Natural killer cell (primary cell): Measurements from ENCODE around the gene P3R3URF. TPM values are rescaled to one million over a fixed set of nuclear protein-coding genes. Genes with fewer than 3 reads are reported as not detected.

ENCODE experiments used
- ATAC-seq, 3 donors: fragments of 150-1000 bp in 2 of 3; fragments of 200-7000 bp in 1 of 3; cut with Tn5 transposase; 1 replicate in 1 of 3; 2 replicates in 2 of 3; pipeline ENCODE4 v1.10.0; 2021; ENCODE audit warnings: mild to moderate bottlenecking in 2 of 3, moderate library complexity in 2 of 3
- DNase-seq, 2 donors: peaks; one replicate each; pipeline versions ENCODE4 v3.0.0 to v3.0.0-alpha.2; 2013 to 2021; ENCODE audit warnings: mixed read lengths in 1 of 2
- H3K27ac ChIP-seq: one replicate; pipeline ENCODE4 v1.5.1; 2013; ENCODE audit warnings: mild to moderate bottlenecking, low read length
- H3K27me3 ChIP-seq: one replicate; pipeline ENCODE4 v1.6.1; 2013; ENCODE audit warnings: low read length; ENCODE audit not compliant: control insufficient read depth, insufficient read depth
- H3K36me3 ChIP-seq: one replicate; pipeline ENCODE4 v1.6.1; 2013; ENCODE audit warnings: low read length; ENCODE audit not compliant: control insufficient read depth, insufficient read depth
- H3K4me1 ChIP-seq: one replicate; pipeline ENCODE4 v1.6.1; 2013; ENCODE audit warnings: low read length; ENCODE audit not compliant: control insufficient read depth, insufficient read depth
- H3K4me3 ChIP-seq: one replicate; pipeline ENCODE4 v1.5.1; 2013; ENCODE audit warnings: low read length
- H3K9me3 ChIP-seq: one replicate; pipeline ENCODE4 v1.6.1; 2013; ENCODE audit warnings: low read length; ENCODE audit not compliant: control insufficient read depth, insufficient read depth
- H3K27ac Mint-ChIP-seq, 2 donors: one replicate each; pipeline ENCODE4 v1.8.0; 2022; ENCODE audit warnings: mild to moderate bottlenecking in 2 of 2, mixed read lengths in 2 of 2, moderate library complexity in 1 of 2
- H3K27me3 Mint-ChIP-seq, 2 donors: one replicate each; pipeline ENCODE4 v1.8.0; 2022; ENCODE audit warnings: low read depth in 2 of 2, mixed read lengths in 2 of 2
- H3K36me3 Mint-ChIP-seq: one replicate; pipeline ENCODE4 v1.8.0; 2022; ENCODE audit warnings: mixed read lengths
- H3K4me1 Mint-ChIP-seq, 2 donors: one replicate each; pipeline ENCODE4 v1.8.0; 2022; ENCODE audit warnings: mixed read lengths in 2 of 2
- H3K4me3 Mint-ChIP-seq: one replicate; pipeline ENCODE4 v1.8.0; 2022; ENCODE audit warnings: mild to moderate bottlenecking, moderate library complexity, mixed read lengths
- H3K9me3 Mint-ChIP-seq, 2 donors: one replicate each; pipeline ENCODE4 v1.8.0; 2022; ENCODE audit warnings: mixed read lengths in 2 of 2
- CTCF ChIP-seq: fragments of 200-600 bp; IDR thresholded peaks from one replicate; pipeline ENCODE4 v1.8.0; 2022; ENCODE audit warnings: antibody characterized with exemption
- whole genome bisulfite sequencing: methylation state at CpG from one replicate; pipeline ENCODE4 v1.1.7; 2013; ENCODE audit warnings: missing lambda C conversion rate; ENCODE audit not compliant: insufficient coverage; 5-methylcytosine and 5-hydroxymethylcytosine counted together
- intact Hi-C: fragments of 100-400 bp; cut with micrococcal nuclease; formaldehyde crosslinking; loops from one replicate; pipeline ENCODE4 v1.14.2; 2022
- total RNA-seq, 4 donors: library from RNA; stranded (reverse); fragments of 120-200 nt in 1 of 4; gene quantifications; one replicate each; pipeline versions ENCODE4 v1.2.3 to v1.2.4, GENCODE V29; 2013 to 2022

Gene P3R3URF
- total RNA-seq, 3 donors from 2014 or later (not counting 1 experiment from before 2014, with no cell fraction given) = not detected

GRCh38 chr1:46153228-46153627 lies 23.1 kb downstream of the P3R3URF start:
- TF ChIP-seq CTCF = no peak
- Histone ChIP-seq H3K27ac (no peak overlapping the region), H3K4me1 (no peaks in the 10 kb centered on the region), H3K9me3 (no peaks in the 10 kb centered on the region), H3K36me3 (no peaks in the 10 kb centered on the region), H3K27me3 (no peaks in the 10 kb centered on the region), H3K4me3 (no peak overlapping the region)
- Mint-ChIP-seq H3K9me3 (no peaks in the 10 kb centered on the region), H3K4me1 (no peaks in the 10 kb centered on the region), H3K4me3 (no peak overlapping the region), H3K27ac (no peak overlapping the region), H3K36me3 (no peaks in the 10 kb centered on the region), H3K27me3 (peaks cover 0 to 3% of the 10 kb centered on the region in 2 donors)
- ATAC-seq (no peak), DNase-seq (no peak)
- intact Hi-C loops = no loop called here
- 90% methylated on average over 1 of the region's 1 CpG for WGBS

- DNase-seq (no peak), ATAC-seq (no peak)
- Mint-ChIP-seq H3K9me3 (no peaks in the 10 kb centered on the region), H3K36me3 (no peaks in the 10 kb centered on the region), H3K27me3 (peaks cover 0 to 5% of the 10 kb centered on the region in 2 donors), H3K4me1 (no peaks in the 10 kb centered on the region), H3K4me3 (no peak overlapping the region), H3K27ac (no peak overlapping the region)
- WGBS = 84% methylated on average over 3 of the region's 3 CpGs
- H3K4me1 ChIP-seq = no peaks in the 10 kb centered on the region
- H3K9me3 ChIP-seq = no peaks in the 10 kb centered on the region
- no peak for TF ChIP-seq CTCF
- H3K36me3 ChIP-seq = no peaks in the 10 kb centered on the region
- H3K27ac ChIP-seq = no peak overlapping the region
- H3K4me3 ChIP-seq = no peak overlapping the region
- intact Hi-C loops = no loop called here
- no peaks in the 10 kb centered on the region for H3K27me3 ChIP-seq
These were observed 24.3 kb downstream of the P3R3URF start for GRCh38 chr1:46152016-46152415.

- peaks cover 0 to 7% of the 10 kb centered on the region in 2 donors for H3K27me3 Mint-ChIP-seq
- no peaks in the 10 kb centered on the region for H3K4me1 Mint-ChIP-seq
- H3K9me3 ChIP-seq = no peaks in the 10 kb centered on the region
- H3K9me3 Mint-ChIP-seq = no peaks in the 10 kb centered on the region
- H3K36me3 Mint-ChIP-seq = no peaks in the 10 kb centered on the region
- WGBS = no CpG with 5 or more reads among the region's 2 CpGs
- no peak for TF ChIP-seq CTCF
- no peak for DNase-seq
- no peaks in the 10 kb centered on the region for H3K27me3 ChIP-seq
- H3K27ac Mint-ChIP-seq = no peak overlapping the region
- intact Hi-C loops = no loop called here
- ATAC-seq = no peak
- H3K36me3 ChIP-seq = no peaks in the 10 kb centered on the region
- no peak overlapping the region for H3K4me3 ChIP-seq
- no peaks in the 10 kb centered on the region for H3K4me1 ChIP-seq
- no peak overlapping the region for H3K4me3 Mint-ChIP-seq
- no peak overlapping the region for H3K27ac ChIP-seq
These were observed 26.2 kb downstream of the P3R3URF start for GRCh38 chr1:46150085-46150484.

- intact Hi-C loops = no loop called here
- Mint-ChIP-seq H3K36me3 (no peaks in the 10 kb centered on the region), H3K4me1 (no peaks in the 10 kb centered on the region), H3K9me3 (no peaks in the 10 kb centered on the region), H3K27me3 (peaks cover 0 to 7% of the 10 kb centered on the region in 2 donors), H3K4me3 (no peak overlapping the region), H3K27ac (no peak overlapping the region)
- Histone ChIP-seq H3K4me1 (no peaks in the 10 kb centered on the region), H3K9me3 (no peaks in the 10 kb centered on the region), H3K27me3 (no peaks in the 10 kb centered on the region), H3K36me3 (no peaks in the 10 kb centered on the region), H3K4me3 (no peak overlapping the region), H3K27ac (no peak overlapping the region)
- no peak for ATAC-seq
- WGBS = 84% methylated on average over 2 of the region's 2 CpGs
- TF ChIP-seq CTCF = no peak
- DNase-seq = no peak
These were observed 28.0 kb downstream of the P3R3URF start for GRCh38 chr1:46148318-46148717.
